Activated CD8-positive, alpha-beta memory T cell treated with anti-CD3 and anti-CD28 coated beads, Interleukin-2, amount 50 U/mL, for 1 hour (primary cell): Measurements from ENCODE around the gene ZNF319.

ENCODE experiments used
- DNase-seq: peaks from one replicate; pipeline ENCODE4 v3.0.0-alpha.2; 2020; ENCODE audit errors: extremely low read depth

ZNF319 gene

DNA sequence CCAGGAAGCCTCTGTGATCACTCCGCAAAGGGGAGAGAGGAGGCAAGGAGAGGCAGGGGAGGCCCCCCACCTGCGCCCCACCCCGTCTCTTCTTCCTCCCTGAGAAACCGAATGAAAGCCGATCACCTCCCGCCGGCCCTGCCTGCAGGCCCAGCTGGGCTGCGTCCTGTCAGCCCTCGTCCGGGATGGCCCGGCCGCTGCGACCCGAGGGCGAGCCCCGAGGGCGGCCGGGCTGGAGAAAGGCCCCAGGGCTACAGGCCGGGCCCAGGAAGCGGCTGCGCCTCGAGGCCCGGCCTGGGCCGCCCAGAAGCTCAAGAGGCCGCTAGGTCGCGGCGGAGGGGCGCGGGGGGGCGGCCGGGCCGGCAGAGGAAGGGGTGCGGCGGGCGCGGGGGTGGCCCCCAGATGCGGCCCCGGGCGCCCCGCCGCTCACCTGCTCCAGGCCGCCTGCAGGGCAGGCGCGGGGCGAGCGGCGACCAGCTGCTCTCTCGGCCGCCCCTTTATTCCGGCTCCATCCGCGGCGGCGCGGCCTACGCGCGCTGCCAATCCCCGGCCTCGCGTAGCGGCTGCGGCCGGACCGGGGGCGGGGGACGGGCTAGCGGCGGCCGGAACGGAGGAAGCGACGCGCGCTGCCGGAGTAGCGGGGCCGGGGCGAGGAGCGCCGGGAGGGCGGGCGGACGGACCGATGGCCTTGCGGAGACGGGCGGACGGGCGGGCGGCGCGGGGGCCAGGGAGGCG lies at the start of gene ZNF319:
ZNF319 (minus strand) TSS at position 702 of the 735 bp plus-strand sequence. CDS start 2,407 bp downstream, outside the sequence.
- DNase-seq = no peak

DNA sequence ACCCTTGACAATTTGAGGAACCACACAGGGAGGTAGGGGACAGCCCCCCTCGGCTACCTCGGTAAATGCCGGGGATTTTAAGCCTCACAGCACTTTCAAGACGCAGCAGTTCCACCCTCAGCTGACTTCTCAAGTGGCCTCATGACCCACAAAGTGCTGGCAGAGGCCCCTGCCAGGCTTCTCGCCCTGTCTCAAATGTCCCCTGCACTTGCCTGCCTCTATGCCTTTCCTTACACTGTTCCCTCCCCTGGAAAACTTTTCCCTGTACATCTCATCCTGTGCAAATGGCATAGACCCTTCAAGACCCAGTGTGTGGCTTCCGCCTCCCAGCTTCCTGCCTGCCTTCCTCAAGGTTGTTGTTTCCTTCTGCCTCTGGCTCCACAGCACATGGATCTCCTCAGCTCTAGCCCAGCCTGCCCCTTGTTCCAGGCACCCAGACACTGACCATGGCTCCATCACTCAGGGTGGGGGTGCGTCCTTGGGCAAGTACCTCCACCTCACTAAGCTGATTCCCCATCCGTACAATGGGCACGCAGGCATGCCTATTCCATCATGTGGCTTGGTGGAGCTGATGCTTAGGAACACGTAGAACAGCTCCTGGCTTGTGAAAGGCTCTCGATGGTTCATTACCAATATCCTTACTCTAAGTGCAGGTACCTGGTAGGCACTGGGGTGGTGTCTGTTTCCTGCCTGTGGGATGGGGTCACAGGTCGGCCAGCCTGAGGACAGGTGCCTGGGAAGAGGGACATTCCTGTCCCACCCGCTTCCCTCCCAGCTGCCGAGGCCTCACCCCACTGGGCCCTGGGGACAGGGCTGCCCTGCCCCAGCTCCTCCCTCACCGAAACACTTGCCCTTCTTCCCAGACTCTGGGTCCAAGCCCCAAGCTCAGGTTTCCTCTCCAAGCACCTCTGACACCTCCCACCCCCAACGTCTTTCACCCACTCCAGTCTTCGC lies 49.0 kb upstream of the ZNF319 start:
- no peak for DNase-seq

GRCh38 chr16:58048494-58049231 lies 48.2 kb upstream of the ZNF319 start:
- no peak for DNase-seq

DNA sequence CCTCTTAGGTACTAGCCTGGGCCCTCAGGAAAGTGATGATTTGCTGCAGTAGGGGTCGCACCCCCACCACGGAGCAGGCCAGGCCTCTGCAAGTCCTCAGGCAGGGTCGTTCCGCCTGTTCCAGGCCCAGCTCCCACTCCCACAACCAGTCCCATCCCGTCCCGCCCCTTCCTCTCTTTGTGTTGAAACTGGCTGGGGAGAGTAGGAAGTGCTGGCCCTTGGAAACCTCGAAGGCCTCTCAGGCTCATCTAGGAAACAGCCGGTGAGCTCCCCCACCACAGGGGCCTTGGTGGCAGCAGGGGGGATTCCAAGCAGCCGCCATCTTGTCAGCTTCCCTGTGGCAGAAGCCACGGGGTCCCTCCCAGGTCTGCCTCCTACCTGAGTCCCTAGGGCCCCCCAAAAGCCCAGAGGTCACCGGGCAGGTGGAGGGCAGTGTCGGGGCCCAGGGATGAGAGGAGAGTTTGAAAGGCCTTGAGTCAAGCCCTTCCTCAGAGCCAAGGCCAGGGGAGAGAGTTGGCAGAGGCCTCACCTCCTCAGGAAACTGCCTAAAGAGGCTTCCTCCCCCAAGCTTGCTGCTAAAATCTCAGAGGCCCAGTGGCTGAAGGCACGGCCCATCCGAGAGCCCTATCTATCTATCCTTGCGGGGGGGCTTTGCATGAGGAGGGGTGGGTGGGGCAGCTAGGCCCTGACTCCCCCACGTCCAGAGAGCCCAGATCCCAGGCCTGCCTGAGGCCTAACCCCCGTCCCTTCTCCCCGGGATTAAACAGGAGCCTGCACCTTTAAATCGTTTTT lies 47.3 kb upstream of the ZNF319 start:
- no peak for DNase-seq

- DNase-seq = no peak
Observed at GRCh38 chr16:58046936-58047335, 46.5 kb upstream of the ZNF319 start.

DNA sequence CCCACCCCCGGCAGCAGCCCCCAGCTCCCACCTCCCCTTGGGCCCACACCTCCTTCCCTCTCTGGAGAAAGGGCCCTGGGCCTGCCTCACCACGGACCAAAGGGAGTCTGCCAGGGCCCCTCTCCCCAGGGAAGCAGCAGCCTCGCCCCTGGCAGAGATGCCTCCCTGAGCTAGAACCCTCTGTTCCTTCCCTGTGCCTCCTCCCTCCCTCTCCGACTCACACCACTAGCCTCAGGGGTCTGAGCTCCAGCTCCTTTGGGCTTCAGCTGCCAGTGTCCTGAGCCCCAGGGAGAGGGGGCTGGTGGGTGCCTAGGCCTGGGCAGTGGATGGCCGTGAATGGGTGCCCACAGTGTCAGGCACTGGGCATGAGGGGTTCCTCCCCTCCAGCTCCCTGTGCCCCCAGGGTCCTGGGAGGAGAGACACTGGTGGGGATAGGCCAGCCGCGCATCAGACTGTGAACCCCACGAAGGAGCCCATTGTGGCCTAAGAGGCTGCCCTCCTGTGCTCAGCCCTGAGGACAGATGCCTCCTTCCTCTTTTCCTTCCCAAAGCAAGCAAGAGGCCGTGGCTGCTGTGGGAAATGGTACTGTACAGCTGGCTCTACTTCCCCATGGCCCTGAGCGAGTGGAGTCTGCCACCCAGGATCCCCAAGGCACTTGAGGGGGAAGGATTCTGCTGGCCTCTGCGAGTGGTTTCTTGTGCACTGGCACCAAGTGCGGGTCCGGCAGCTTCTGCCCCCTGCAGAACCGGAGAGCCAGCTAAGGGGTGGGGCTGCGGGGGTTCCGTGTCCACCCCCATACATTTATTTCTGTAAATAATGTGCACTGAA lies 45.8 kb upstream of the ZNF319 start:
- DNase-seq = no peak

- DNase-seq = no peak
Observed at GRCh38 chr16:58045096-58045495, 44.6 kb upstream of the ZNF319 start.

DNA sequence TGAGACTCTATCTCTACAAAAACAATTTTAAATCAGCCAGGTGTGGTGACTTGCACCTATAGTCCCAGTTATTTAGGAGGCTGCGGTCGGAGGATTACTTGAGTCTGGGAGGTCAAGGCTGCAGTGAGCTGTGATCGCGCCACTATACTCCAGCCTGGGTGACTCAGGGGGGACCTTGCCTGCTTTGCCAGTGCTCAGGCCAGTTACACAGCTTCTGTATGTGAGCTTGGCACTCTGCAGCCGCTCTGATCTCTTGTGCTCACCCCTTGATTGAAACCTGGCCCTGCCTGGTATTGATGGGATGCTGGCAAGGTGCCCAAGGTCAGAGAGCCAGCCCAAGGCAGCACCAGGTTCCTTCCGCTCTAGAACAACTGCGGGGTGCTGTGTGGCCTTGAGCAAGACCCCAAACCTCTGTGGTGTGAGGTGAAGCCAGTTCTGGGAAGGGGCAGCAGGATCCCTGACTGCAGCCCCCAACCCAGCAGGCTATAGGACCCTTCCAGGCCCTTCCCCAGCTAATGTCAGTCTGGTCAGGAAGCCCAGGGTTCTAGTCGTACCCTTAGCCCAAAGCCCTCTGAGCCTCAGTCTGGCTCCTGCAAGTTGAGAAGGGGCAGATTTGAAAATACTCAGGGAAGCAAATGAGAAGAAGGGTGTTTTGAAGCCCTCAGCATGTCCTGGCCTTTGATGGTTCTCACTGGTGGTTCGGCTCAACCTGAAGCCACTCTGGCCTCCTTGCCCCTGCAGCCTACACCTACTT lies 44.0 kb upstream of the ZNF319 start:
- no peak for DNase-seq

- DNase-seq = no peak
Observed at GRCh38 chr16:58043571-58044155, 43.2 kb upstream of the ZNF319 start.

DNA sequence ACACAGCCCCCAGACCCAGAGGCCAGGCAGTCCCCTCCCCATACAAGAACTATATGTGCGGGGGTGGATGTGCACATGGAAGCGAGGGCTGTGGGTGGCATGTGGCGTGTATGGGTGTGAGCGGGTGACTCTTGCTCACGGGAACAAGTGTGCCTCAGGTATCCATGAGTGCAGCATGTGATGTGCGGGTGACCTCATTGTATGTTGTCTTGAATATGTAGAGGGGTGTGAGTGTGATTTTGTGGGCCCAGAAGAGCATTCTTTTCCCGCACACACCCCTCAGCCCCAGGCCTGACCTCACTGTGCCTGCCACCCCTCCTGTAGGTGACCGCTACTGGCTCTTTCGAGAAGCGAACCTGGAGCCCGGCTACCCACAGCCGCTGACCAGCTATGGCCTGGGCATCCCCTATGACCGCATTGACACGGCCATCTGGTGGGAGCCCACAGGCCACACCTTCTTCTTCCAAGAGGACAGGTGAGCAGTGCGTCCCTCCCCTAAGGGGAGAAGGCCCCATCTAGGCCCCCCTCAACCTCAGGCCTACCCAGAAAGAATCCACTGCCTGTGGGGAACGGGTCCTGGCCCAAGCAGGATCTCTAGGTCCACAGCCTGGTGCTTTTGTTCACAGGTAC lies 42.5 kb upstream of the ZNF319 start:
- no peak for DNase-seq

GRCh38 chr16:58042001-58042885 lies 41.8 kb upstream of the ZNF319 start:
- DNase-seq = no peak

- no peak for DNase-seq
Observed at GRCh38 chr16:58041628-58041955, 41.1 kb upstream of the ZNF319 start.

GRCh38 chr16:58040945-58041627 lies 40.6 kb upstream of the ZNF319 start:
- DNase-seq = no peak

- no peak for DNase-seq
Observed at GRCh38 chr16:58040496-58040846, 40.0 kb upstream of the ZNF319 start.

DNA sequence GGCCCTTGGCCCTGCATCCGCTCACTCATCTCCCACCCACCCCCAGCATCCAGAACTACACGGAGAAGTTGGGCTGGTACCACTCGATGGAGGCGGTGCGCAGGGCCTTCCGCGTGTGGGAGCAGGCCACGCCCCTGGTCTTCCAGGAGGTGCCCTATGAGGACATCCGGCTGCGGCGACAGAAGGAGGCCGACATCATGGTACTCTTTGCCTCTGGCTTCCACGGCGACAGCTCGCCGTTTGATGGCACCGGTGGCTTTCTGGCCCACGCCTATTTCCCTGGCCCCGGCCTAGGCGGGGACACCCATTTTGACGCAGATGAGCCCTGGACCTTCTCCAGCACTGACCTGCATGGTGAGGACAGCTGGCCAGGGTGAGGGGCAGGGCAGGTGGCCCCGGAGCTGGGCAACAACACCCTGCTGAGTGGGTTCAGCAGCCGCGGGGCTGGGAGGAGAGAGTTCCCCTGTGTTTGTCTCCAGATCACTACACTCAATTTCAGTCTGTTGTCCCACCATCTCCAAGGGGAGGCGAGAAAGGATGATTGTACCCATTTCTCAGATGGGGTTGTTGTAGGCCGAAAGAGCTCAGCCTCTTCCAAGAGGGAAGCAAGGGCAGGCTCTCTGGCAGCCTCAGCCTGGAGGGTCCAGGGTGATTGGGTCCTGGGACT lies 39.5 kb upstream of the ZNF319 start:
- DNase-seq = no peak

GRCh38 chr16:58038219-58038641 lies 37.8 kb upstream of the ZNF319 start:
- DNase-seq = no peak
